GM23338 (cell line): ENCODE measurements around the gene CCDC38. TPM values are rescaled to one million over a fixed set of nuclear protein-coding genes. Genes with fewer than 3 reads are reported as not detected.

Experiments
- ATAC-seq: fragments of 200-7000 bp; cut with Tn5 transposase; 3 replicates; pipeline ENCODE4 v1.9.1; 2020
- DNase-seq: peaks from one replicate; pipeline ENCODE4 v3.0.0-alpha.2; 2015; ENCODE audit warnings: low spot score
- H2AFZ ChIP-seq: fragments of 200-600 bp; sonication (generic); 2 replicates; pipeline ENCODE4 v1.8.0; 2016; ENCODE audit warnings: antibody characterized with exemption, mild to moderate bottlenecking, moderate library complexity
- H3F3A ChIP-seq: fragments of 200-600 bp; sonication (generic); replicated peaks from 2 replicates; pipeline ENCODE4 v1.8.0; 2017; ENCODE audit warnings: antibody characterized with exemption, mixed run types, low read depth
- H3K27ac ChIP-seq: fragments of 200-600 bp; sonication (generic); 2 replicates; pipeline ENCODE4 v1.6.1; 2016; ENCODE audit warnings: low read depth
- H3K27me3 ChIP-seq: fragments of 200-600 bp; sonication (generic); 2 replicates; pipeline ENCODE4 v1.8.0; 2016; ENCODE audit warnings: mild to moderate bottlenecking, mixed run types, moderate library complexity; ENCODE audit not compliant: insufficient read depth
- H3K36me3 ChIP-seq: fragments of 200-600 bp; sonication (generic); 2 replicates; pipeline ENCODE4 v1.8.0; 2016; ENCODE audit warnings: mild to moderate bottlenecking; ENCODE audit not compliant: insufficient read depth
- H3K4me1 ChIP-seq: fragments of 200-600 bp; sonication (generic); 2 replicates; pipeline ENCODE4 v1.8.0; 2016; ENCODE audit warnings: mild to moderate bottlenecking, moderate library complexity; ENCODE audit not compliant: insufficient read depth
- H3K4me2 ChIP-seq: fragments of 200-600 bp; sonication (generic); 2 replicates; pipeline ENCODE4 v1.7.1; 2017; ENCODE audit warnings: mixed run types
- H3K4me3 ChIP-seq: fragments of 200-600 bp; sonication (generic); 2 replicates; pipeline ENCODE4 v1.6.1; 2016; ENCODE audit warnings: mixed run types
- H3K79me2 ChIP-seq: fragments of 200-600 bp; sonication (generic); replicated peaks from 2 replicates; pipeline ENCODE4 v1.8.0; 2017; ENCODE audit warnings: mild to moderate bottlenecking; ENCODE audit not compliant: insufficient read depth
- H3K9me2 ChIP-seq: fragments of 200-600 bp; sonication (generic); 2 replicates; pipeline ENCODE4 v1.8.0; 2017; ENCODE audit not compliant: insufficient read depth
- H4K20me1 ChIP-seq: fragments of 200-600 bp; sonication (generic); replicated peaks from 2 replicates; pipeline ENCODE4 v1.8.0; 2017; ENCODE audit warnings: mild to moderate bottlenecking; ENCODE audit not compliant: insufficient read depth
- H3K27ac Mint-ChIP-seq: 2 replicates; pipeline ENCODE4 v1.8.0; 2020; ENCODE audit warnings: inconsistent platforms, mild to moderate bottlenecking, moderate library complexity, mixed read lengths
- H3K27me3 Mint-ChIP-seq: 3 replicates; pipeline ENCODE4 v1.8.0; 2022; ENCODE audit warnings: low read depth, mild to moderate bottlenecking, moderate library complexity, mixed read lengths, inconsistent platforms; ENCODE audit not compliant: insufficient read depth, poor library complexity
- H3K36me3 Mint-ChIP-seq: 3 replicates; pipeline ENCODE4 v1.8.0; 2021; ENCODE audit warnings: low read depth, mild to moderate bottlenecking, inconsistent platforms, moderate library complexity, mixed read lengths
- H3K4me1 Mint-ChIP-seq: 3 replicates; pipeline ENCODE4 v1.8.0; 2020; ENCODE audit warnings: mild to moderate bottlenecking, inconsistent platforms, mixed read lengths
- H3K4me3 Mint-ChIP-seq: 3 replicates; pipeline ENCODE4 v1.8.0; 2021; ENCODE audit warnings: moderate library complexity, mild to moderate bottlenecking, inconsistent platforms, mixed read lengths
- H3K9me3 Mint-ChIP-seq: 3 replicates; pipeline ENCODE4 v1.8.0; 2020; ENCODE audit warnings: moderate library complexity, mild to moderate bottlenecking, inconsistent platforms, mixed read lengths
- CREB1 ChIP-seq: fragments of 250-450 bp; sonication (Bioruptor Pico); IDR thresholded peaks from 2 replicates; pipeline ENCODE4 v1.5.0; 2020; ENCODE audit warnings: low read depth, mild to moderate bottlenecking, moderate library complexity
- EZH2 ChIP-seq: fragments of 200-600 bp; sonication (generic); IDR thresholded peaks from one replicate; pipeline ENCODE4 v1.8.0; 2017; ENCODE audit warnings: antibody characterized with exemption, mild to moderate bottlenecking, low read depth; ENCODE audit not compliant: unreplicated experiment
- EZH2phosphoT487 ChIP-seq: fragments of 200-600 bp; sonication (generic); IDR thresholded peaks from one replicate; pipeline ENCODE4 v1.8.1; 2018; ENCODE audit warnings: antibody characterized with exemption; ENCODE audit not compliant: unreplicated experiment
- JUNB ChIP-seq: IDR thresholded peaks from one replicate; pipeline ENCODE4 v1.6.1; 2016; ENCODE audit warnings: antibody characterized with exemption; ENCODE audit not compliant: unreplicated experiment
- NANOG ChIP-seq: IDR thresholded peaks from 2 replicates; pipeline ENCODE4 v1.6.1; 2016; ENCODE audit warnings: antibody characterized with exemption, borderline replicate concordance
- POLR2AphosphoS5 ChIP-seq: IDR thresholded peaks from 2 replicates; pipeline ENCODE4 v1.6.1; 2016; ENCODE audit warnings: antibody characterized with exemption, low read depth
- STAT1 ChIP-seq: IDR thresholded peaks from one replicate; pipeline ENCODE4 v1.6.1; 2016; ENCODE audit warnings: antibody characterized with exemption; ENCODE audit not compliant: unreplicated experiment
- ZNF114 ChIP-seq: fragments of 250-450 bp; sonication (Bioruptor Pico); IDR thresholded peaks from 2 replicates; pipeline ENCODE4 v1.5.0; 2020; ENCODE audit warnings: mild to moderate bottlenecking, moderate library complexity
- ZNF331 ChIP-seq: fragments of 250-450 bp; sonication (Bioruptor Pico); IDR thresholded peaks from 2 replicates; pipeline ENCODE4 v1.5.0; 2020; ENCODE audit warnings: low read depth, mild to moderate bottlenecking, moderate library complexity
- polyA plus RNA-seq: library from polyadenylated mRNA; unstranded; fragments of >200 nt; fragmentation: Nextera tagmentation; extraction: Ambion mirVana; gene quantifications from 2 replicates; pipeline ENCODE4 v1.2.1, GENCODE V29; 2016
- total RNA-seq: library from RNA; depleted of rRNA; stranded (reverse); fragments of >200 nt; shearing (Covaris generic); gene quantifications from 2 replicates; pipeline ENCODE4 v1.2.3, GENCODE V29; 2014
- TF ChIP-seq, protein P1 (sequence below): IDR thresholded peaks from one replicate; pipeline ENCODE4 v1.6.1; 2018; ENCODE audit warnings: antibody characterized with exemption; ENCODE audit not compliant: unreplicated experiment
- TF ChIP-seq, protein P2 (sequence below): fragments of 250-450 bp; sonication (Bioruptor Pico); IDR thresholded peaks from 2 replicates; pipeline ENCODE4 v1.5.0; 2020; ENCODE audit warnings: mild to moderate bottlenecking, moderate library complexity
- TF ChIP-seq, protein P3 (sequence below), 2 experiments: fragments of 200-600 bp in 1 of 2; sonication (generic) in 1 of 2; conservative IDR thresholded peaks; 2 replicates each; pipeline versions ENCODE4 v1.5.1 to v1.6.1; 2016 to 2017; ENCODE audit warnings: antibody characterized with exemption in 2 of 2, low read depth in 2 of 2, mild to moderate bottlenecking in 2 of 2, moderate library complexity in 1 of 2
- TF ChIP-seq, protein P4 (sequence below): IDR thresholded peaks from 2 replicates; pipeline ENCODE4 v1.6.1; 2016; ENCODE audit warnings: antibody characterized with exemption

Gene CCDC38
- total and polyA plus RNA-seq, 2 experiments from 2014 or later = not detected

DNA sequence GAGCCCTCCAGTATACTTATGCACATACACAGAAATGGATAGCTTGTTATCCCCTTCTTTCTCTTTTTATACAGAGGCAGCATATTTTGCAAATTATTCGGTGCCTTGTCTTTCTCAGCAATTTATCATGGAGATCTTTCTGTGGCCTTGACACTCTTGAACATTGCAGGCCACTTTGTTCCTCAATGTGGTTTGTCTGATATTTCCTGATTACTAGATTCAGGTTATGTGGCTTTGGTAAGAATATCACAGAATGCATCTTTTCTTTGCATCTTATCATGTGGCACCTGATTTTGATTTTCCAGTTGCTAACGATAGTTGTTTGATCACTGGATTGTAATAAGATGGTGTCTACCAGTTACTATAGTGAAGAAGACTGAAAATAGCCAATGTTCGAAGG, 90.8 kb downstream of the CCDC38 start:
- no peaks in the 10 kb centered on the region for H3K36me3 ChIP-seq
- TF ChIP-seq ZNF114 (CRISPR knock-in tag) (no peak), POLR2AphosphoS5 (no peak), EZH2 (no peak), CREB1 (CRISPR knock-in tag) (no peak), ZNF331 (CRISPR knock-in tag) (no peak), JUNB (no peak), STAT1 (no peak), NANOG (no peak), EZH2phosphoT487 (no peak)
- TF ChIP-seq, protein P1, sequence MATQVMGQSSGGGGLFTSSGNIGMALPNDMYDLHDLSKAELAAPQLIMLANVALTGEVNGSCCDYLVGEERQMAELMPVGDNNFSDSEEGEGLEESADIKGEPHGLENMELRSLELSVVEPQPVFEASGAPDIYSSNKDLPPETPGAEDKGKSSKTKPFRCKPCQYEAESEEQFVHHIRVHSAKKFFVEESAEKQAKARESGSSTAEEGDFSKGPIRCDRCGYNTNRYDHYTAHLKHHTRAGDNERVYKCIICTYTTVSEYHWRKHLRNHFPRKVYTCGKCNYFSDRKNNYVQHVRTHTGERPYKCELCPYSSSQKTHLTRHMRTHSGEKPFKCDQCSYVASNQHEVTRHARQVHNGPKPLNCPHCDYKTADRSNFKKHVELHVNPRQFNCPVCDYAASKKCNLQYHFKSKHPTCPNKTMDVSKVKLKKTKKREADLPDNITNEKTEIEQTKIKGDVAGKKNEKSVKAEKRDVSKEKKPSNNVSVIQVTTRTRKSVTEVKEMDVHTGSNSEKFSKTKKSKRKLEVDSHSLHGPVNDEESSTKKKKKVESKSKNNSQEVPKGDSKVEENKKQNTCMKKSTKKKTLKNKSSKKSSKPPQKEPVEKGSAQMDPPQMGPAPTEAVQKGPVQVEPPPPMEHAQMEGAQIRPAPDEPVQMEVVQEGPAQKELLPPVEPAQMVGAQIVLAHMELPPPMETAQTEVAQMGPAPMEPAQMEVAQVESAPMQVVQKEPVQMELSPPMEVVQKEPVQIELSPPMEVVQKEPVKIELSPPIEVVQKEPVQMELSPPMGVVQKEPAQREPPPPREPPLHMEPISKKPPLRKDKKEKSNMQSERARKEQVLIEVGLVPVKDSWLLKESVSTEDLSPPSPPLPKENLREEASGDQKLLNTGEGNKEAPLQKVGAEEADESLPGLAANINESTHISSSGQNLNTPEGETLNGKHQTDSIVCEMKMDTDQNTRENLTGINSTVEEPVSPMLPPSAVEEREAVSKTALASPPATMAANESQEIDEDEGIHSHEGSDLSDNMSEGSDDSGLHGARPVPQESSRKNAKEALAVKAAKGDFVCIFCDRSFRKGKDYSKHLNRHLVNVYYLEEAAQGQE = no peak
- TF ChIP-seq, protein P2, sequence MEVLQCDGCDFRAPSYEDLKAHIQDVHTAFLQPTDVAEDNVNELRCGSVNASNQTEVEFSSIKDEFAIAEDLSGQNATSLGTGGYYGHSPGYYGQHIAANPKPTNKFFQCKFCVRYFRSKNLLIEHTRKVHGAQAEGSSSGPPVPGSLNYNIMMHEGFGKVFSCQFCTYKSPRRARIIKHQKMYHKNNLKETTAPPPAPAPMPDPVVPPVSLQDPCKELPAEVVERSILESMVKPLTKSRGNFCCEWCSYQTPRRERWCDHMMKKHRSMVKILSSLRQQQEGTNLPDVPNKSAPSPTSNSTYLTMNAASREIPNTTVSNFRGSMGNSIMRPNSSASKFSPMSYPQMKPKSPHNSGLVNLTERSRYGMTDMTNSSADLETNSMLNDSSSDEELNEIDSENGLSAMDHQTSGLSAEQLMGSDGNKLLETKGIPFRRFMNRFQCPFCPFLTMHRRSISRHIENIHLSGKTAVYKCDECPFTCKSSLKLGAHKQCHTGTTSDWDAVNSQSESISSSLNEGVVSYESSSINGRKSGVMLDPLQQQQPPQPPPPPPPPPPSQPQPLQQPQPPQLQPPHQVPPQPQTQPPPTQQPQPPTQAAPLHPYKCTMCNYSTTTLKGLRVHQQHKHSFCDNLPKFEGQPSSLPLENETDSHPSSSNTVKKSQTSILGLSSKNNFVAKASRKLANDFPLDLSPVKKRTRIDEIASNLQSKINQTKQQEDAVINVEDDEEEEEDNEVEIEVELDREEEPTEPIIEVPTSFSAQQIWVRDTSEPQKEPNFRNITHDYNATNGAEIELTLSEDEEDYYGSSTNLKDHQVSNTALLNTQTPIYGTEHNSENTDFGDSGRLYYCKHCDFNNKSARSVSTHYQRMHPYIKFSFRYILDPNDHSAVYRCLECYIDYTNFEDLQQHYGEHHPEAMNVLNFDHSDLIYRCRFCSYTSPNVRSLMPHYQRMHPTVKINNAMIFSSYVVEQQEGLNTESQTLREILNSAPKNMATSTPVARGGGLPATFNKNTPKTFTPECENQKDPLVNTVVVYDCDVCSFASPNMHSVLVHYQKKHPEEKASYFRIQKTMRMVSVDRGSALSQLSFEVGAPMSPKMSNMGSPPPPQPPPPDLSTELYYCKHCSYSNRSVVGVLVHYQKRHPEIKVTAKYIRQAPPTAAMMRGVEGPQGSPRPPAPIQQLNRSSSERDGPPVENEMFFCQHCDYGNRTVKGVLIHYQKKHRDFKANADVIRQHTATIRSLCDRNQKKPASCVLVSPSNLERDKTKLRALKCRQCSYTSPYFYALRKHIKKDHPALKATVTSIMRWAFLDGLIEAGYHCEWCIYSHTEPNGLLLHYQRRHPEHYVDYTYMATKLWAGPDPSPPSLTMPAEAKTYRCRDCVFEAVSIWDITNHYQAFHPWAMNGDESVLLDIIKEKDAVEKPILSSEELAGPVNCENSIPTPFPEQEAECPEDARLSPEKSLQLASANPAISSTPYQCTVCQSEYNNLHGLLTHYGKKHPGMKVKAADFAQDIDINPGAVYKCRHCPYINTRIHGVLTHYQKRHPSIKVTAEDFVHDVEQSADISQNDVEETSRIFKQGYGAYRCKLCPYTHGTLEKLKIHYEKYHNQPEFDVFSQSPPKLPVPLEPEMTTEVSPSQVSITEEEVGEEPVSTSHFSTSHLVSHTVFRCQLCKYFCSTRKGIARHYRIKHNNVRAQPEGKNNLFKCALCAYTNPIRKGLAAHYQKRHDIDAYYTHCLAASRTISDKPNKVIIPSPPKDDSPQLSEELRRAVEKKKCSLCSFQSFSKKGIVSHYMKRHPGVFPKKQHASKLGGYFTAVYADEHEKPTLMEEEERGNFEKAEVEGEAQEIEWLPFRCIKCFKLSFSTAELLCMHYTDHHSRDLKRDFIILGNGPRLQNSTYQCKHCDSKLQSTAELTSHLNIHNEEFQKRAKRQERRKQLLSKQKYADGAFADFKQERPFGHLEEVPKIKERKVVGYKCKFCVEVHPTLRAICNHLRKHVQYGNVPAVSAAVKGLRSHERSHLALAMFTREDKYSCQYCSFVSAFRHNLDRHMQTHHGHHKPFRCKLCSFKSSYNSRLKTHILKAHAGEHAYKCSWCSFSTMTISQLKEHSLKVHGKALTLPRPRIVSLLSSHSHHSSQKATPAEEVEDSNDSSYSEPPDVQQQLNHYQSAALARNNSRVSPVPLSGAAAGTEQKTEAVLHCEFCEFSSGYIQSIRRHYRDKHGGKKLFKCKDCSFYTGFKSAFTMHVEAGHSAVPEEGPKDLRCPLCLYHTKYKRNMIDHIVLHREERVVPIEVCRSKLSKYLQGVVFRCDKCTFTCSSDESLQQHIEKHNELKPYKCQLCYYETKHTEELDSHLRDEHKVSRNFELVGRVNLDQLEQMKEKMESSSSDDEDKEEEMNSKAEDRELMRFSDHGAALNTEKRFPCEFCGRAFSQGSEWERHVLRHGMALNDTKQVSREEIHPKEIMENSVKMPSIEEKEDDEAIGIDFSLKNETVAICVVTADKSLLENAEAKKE (CRISPR knock-in tag) = no peak
- TF ChIP-seq, protein P3, sequence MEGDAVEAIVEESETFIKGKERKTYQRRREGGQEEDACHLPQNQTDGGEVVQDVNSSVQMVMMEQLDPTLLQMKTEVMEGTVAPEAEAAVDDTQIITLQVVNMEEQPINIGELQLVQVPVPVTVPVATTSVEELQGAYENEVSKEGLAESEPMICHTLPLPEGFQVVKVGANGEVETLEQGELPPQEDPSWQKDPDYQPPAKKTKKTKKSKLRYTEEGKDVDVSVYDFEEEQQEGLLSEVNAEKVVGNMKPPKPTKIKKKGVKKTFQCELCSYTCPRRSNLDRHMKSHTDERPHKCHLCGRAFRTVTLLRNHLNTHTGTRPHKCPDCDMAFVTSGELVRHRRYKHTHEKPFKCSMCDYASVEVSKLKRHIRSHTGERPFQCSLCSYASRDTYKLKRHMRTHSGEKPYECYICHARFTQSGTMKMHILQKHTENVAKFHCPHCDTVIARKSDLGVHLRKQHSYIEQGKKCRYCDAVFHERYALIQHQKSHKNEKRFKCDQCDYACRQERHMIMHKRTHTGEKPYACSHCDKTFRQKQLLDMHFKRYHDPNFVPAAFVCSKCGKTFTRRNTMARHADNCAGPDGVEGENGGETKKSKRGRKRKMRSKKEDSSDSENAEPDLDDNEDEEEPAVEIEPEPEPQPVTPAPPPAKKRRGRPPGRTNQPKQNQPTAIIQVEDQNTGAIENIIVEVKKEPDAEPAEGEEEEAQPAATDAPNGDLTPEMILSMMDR (conservative IDR thresholded peaks at IDR 0.05; ENCODE audit: low read depth in 2 of 2) = no peak
- TF ChIP-seq, protein P4, sequence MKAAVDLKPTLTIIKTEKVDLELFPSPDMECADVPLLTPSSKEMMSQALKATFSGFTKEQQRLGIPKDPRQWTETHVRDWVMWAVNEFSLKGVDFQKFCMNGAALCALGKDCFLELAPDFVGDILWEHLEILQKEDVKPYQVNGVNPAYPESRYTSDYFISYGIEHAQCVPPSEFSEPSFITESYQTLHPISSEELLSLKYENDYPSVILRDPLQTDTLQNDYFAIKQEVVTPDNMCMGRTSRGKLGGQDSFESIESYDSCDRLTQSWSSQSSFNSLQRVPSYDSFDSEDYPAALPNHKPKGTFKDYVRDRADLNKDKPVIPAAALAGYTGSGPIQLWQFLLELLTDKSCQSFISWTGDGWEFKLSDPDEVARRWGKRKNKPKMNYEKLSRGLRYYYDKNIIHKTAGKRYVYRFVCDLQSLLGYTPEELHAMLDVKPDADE = no peak
- peaks cover 3% of the 10 kb centered on the region for H3K27me3 Mint-ChIP-seq
- no peak overlapping the region for H3K4me3 ChIP-seq
- ATAC-seq (no peak), DNase-seq (no peak)
- H3K27me3 ChIP-seq = no peaks in the 10 kb centered on the region
- H3K36me3 Mint-ChIP-seq = no peaks in the 10 kb centered on the region
- no peaks in the 10 kb centered on the region for H3F3A ChIP-seq
- H3K27ac Mint-ChIP-seq = no peak overlapping the region
- H4K20me1 ChIP-seq = no peaks in the 10 kb centered on the region
- H3K9me3 Mint-ChIP-seq = no peaks in the 10 kb centered on the region
- H2AFZ ChIP-seq = no peak overlapping the region
- no peaks in the 10 kb centered on the region for H3K9me2 ChIP-seq
- H3K79me2 ChIP-seq = no peaks in the 10 kb centered on the region
- peaks cover 11% of the 10 kb centered on the region; the same call in 2 of the 3 replicates for H3K4me1 Mint-ChIP-seq
- no peak overlapping the region for H3K4me2 ChIP-seq
- no peak overlapping the region for H3K4me3 Mint-ChIP-seq
- H3K4me1 ChIP-seq = 0 out of 2 replicates have a peak, but pooled peaks cover 7% of the 10 kb centered on the region
- H3K27ac ChIP-seq = no peak overlapping the region
